CD4-positive, alpha-beta T cell treated with Interleukin-17A for 4 hours (primary cell): ENCODE data around the gene RPL13.

ENCODE experiments used
- DNase-seq: peaks from one replicate; pipeline ENCODE4 v3.0.0-alpha.2; 2020; ENCODE audit warnings: mixed read lengths

Gene RPL13

GRCh38 chr16:89545831-89546574 is 14.5 kb upstream of the RPL13 start:
- DNase-seq: no peak

DNA sequence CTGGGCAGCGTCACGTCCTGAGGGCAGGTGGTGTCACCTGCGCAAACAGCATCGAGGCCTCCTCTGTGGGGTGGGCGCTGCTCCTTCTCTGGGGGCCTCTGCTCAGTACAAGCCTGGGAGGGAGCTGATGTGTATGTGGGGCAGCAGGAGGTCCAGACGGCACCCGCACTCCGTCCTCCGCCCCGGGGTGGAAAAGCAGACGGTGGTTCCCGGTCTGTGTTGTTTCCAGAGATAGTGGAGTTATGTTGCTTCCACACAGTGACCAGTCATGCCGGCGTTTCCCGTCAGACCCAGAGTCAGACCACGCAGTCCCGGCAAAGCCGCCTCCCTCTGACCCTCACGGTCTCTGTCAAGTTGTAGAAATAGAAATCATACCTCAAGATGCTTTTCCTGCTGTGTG is 13.7 kb upstream of the RPL13 start:
- DNase-seq: no peak

DNA sequence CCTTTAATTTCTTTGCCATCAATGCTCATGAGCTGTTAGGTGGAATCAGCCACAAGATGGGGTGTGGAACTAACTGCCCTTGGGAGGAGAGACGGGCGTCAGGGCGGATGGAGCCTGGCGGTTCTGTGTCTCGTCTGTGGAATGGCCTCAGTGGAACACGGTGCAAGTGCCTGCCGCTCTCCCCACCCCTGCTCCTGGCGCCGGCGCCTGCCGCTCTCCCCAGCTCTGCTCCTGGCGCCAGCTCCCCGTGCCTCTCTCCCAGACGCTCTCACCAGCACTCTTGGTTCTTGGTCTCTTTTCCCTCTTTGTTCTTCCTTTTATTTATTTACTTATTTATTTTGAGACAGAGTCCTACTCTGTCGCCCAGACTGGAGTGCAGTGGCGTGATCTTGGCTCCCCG is 13.2 kb upstream of the RPL13 start:
- DNase-seq: no peak

DNA sequence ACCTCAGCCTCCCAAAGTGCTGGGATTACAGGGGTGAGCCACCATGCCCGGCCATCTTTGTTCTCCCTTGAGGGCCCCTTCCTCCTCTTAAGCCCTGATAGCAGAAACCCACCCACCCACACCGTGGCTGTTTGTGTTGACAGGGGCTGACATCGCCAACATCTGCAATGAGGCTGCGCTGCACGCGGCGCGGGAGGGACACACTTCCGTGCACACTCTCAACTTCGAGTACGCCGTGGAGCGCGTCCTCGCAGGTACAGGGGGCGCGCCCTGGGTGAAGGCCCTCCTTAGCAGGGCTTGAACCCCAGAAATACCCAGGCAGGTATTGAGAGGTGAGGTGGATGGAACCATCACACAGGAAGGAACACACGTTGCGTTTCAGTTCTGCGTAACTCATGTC is 12.6 kb upstream of the RPL13 start:
- no peak for DNase-seq

DNA sequence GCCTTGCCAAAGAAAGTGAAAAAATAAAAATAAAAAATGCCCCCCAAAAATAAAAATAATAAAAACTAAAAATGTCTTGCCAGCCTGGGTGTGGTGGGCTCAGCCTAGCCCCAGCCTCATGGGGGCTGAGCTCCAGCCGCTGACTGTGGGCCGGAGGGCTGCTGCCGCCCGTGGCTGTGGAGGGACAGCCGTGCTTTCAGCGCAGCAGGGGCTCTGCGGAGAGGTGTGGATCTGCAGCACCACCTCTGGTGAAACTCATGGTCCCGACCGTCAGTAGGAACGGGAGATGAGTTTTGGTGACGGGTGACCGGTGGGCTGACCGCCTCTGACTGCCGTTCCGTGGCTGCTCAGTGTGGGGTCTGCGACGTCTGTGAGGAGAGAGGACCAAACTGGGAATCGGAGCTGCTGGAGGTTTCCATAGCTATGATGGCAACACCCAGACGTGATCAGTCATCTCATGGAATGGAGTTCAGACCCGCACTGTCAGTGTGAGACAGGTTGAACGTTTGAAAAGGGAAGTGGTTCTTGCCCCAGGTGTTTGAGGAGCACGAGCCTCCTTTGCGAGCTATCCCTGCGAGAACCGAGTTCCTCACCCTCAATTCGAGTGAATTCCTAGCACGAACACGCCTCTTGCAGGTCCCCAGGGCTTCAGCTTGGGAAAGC is 12.0 kb upstream of the RPL13 start:
- DNase-seq: no peak

DNA sequence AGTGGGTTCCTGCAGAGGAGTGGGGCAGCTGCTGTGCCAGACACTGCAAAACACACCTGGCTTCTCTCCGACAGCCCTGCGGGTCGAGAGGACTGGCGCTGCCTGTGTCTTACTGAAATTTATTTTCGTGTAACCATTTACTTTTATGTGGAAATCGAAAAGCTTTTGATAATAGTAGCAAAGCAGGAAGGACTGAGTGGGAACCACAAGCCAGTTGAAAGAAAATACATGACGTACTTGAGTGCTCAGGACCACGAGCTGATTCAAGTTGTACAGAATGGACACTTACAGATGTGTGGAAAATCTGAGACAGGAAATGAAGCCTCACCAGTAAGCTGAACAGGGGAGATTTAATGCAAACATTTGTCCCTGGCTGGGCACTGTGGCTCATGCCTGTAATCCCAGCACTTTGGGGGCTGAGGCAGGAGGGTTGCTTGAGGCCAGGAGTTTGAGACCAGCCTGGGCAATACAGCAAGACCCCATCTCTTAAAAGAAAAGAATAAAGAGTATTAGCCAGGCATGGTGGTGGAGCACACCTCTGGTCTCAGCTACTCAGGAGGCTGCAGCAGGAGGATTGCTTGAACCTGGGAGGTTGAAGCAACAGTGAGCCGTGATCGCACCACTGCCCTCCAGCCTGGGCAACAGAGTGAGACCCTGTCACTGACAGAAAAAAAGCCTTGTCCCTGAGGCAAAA is 11.3 kb upstream of the RPL13 start:
- peak; percentile 24 for DNase-seq

DNA sequence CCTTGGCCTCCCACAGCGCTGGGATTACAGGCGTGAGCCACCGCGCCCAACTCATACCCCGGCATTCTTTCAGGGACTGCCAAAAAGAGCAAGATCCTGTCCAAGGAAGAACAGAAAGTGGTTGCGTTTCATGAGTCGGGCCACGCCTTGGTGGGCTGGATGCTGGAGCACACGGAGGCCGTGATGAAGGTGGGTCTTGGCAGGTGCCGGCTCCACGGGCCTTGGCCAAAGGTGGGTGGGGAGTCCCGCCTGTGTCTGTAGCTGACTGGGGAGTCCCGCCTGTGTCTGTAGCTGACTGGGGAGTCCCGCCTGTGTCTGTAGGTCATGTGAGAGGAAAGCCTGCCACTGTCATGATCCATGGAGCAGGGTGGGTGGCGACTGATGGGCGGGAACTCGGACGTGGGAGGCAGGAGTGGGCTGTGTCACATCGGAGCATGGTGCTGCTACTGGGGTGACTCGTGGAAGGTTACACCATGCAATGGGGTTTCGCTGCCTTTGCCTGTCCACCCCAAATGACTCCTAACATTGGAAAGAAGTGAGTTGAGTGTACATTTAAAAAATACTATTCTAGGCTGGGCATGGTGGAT is 10.0 kb upstream of the RPL13 start:
- DNase-seq: no peak

DNA sequence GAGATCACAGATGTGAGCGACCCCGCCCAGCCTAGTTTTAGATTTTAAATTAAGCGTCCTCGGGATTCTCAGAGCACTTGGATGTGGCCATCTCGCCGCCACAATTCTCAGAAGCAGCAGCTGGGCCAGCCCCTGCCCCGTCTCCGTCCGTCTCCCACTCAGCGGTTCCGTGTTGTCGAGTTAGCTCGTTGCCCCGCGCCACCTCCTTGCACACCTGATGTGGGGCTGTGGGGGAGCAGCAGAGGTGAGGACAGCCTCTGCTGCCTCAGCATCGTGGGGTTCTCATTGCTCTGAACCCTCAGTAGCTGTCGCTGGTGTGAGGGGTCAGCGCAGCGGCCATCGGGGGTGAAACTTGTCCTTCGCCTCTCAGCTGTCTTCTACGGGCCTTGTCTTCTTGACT is 8.2 kb upstream of the RPL13 start:
- DNase-seq: no peak

- DNase-seq: no peak
Observed at GRCh38 chr16:89552913-89553312, 7.6 kb upstream of the RPL13 start.

DNA sequence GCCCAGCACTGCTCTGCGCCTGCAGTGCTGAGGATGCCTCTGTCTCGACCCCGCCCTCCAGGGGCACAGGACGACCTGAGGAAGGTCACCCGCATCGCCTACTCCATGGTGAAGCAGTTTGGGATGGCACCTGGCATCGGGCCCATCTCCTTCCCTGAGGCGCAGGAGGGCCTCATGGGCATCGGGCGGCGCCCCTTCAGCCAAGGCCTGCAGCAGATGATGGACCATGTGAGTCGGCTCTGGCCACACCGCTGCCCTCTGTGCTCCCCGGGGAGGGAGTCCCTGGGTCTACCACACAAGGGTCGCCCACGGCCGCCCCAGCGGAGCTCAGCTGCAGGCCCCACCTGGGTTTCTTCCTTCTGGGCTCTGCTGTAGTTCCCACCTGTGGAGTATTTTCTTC is 6.7 kb upstream of the RPL13 start:
- no peak for DNase-seq

DNA sequence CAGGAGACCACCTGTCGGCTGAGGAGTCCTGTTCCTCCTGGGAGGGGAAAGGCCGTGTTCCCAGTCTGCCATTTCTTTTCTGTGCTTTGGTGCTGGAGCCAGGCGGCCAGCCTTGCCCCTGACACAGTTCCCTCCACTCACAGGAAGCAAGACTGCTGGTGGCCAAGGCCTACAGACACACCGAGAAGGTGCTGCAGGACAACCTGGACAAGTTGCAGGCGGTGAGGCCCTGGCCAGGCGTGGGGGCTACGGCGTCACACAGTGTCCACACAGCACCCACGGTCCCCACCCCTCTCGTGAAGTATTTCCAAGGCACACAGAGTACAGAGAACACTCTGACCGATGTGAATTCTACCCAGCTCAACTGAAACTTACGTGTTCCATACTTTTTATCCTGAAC is 6.1 kb upstream of the RPL13 start:
- no peak for DNase-seq

DNA sequence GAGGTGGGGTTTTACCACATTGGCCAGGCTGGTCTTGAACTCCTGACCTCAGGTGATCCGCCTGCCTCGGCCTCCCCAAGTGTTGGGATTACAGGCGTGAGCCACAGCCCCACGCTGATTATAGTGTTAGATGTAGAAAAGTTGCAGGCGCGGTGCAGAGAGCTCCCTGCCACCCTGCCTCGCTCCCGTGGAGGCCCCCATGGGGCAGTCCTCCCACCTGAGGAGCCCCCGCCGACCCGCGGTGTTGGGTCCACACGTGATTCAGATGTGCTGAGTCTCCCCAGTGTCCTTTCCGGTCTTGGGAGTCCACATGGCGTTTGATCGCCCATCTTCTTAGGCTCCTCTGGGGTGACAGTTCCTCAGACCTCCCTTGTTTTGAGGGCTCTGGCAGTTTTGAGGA is 5.2 kb upstream of the RPL13 start:
- DNase-seq: no peak

GRCh38 chr16:89555780-89556179 is 4.7 kb upstream of the RPL13 start:
- no peak for DNase-seq

DNA sequence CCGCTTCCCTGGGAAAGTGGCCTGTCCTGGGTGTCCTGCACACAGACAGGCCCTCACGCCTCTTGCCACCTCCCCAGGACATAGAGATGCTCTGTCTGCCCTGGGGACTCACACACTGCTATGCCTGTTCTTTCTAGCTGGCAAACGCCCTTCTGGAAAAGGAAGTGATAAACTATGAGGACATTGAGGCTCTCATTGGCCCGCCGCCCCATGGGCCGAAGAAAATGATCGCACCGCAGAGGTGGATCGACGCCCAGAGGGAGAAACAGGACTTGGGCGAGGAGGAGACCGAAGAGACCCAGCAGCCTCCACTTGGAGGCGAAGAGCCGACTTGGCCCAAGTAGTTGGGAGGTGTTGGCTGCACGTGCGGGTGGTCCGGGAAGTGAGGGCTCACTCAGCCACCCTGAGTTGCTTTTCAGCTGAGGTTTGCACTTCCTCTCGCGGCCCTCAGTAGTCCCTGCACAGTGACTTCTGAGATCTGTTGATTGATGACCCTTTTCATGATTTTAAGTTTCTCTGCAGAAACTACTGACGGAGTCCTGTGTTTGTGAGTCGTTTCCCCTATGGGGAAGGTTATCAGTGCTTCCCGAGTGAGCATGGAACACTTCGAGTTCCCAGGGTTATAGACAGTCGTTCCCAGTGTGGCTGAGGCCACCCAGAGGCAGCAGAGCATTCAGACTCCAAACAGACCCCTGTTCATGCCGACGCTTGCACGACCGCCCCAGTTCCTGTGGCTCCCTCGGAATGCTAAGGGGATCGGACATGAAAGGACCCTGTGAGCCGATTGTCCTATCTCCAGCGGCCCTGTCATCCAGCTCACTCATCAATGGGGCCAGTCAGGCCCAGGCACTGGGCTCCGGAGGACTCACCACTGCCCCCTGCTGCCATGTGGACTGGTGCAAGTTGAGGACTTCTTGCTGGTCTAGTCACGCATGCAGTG is 3.5 kb upstream of the RPL13 start:
- peak; percentile 87 for DNase-seq

- no peak for DNase-seq
Observed at GRCh38 chr16:89557690-89558490, 2.6 kb upstream of the RPL13 start.

DNA sequence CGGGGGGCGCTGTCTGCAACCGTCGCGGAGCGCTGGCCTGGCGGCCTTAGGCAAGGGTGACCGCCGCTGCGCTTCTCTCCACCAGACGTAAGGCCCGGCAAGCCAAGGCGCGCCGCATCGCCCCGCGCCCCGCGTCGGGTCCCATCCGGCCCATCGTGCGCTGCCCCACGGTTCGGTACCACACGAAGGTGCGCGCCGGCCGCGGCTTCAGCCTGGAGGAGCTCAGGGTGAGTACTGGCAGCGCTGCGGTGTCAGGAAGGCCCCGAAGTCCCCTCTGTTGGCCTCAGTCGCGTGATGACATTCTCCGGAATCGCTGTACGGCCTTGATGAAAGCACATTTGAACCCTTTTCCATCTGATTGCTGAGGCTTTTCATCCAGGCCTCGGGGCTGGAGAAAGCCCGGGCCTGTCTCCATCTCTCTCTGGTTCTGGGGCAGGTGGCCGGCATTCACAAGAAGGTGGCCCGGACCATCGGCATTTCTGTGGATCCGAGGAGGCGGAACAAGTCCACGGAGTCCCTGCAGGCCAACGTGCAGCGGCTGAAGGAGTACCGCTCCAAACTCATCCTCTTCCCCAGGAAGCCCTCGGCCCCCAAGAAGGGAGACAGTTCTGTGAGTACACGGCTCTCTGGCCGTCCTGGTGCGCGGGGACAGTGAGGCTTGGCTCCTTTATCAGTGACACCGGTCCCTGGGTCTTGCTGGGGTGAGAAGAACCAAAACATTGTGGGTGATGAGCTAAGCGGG is 831 bp downstream of the RPL13 start:
- DNase-seq: no peak

GRCh38 chr16:89561884-89562599 is 1.6 kb downstream of the RPL13 start:
- no peak for DNase-seq

DNA sequence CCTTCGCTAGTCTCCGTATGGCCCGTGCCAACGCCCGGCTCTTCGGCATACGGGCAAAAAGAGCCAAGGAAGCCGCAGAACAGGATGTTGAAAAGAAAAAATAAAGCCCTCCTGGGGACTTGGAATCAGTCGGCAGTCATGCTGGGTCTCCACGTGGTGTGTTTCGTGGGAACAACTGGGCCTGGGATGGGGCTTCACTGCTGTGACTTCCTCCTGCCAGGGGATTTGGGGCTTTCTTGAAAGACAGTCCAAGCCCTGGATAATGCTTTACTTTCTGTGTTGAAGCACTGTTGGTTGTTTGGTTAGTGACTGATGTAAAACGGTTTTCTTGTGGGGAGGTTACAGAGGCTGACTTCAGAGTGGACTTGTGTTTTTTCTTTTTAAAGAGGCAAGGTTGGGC is 2.5 kb downstream of the RPL13 start:
- DNase-seq: no peak

DNA sequence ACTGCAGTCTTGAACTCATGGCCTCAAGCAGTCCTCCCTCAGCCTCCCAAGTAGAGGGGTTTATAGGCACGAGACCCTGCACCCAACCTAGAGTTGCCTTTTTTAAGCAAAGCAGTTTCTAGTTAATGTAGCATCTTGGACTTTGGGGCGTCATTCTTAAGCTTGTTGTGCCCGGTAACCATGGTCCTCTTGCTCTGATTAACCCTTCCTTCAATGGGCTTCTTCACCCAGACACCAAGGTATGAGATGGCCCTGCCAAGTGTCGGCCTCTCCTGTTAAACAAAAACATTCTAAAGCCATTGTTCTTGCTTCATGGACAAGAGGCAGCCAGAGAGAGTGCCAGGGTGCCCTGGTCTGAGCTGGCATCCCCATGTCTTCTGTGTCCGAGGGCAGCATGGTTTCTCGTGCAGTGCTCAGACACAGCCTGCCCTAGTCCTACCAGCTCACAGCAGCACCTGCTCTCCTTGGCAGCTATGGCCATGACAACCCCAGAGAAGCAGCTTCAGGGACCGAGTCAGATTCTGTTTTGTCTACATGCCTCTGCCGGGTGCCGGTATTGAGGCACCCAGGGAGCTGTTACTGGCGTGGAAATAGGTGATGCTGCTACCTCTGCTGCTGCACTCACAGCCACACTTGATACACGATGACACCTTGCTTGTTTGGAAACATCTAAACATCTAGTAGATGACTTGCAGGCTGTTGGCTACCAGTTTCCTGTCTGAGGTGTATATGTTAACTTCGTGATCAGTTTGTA is 3.3 kb downstream of the RPL13 start:
- no peak for DNase-seq
